HEK293T (cell line): ENCODE measurements around the gene RPS28.
"Not testable (repeated sequence)": the region's sequence is repeated elsewhere in the genome, so short reads cannot be mapped to it uniquely, and the experiment has no call there.

Experiments
- CTCF ChIA-PET: fragments of 350-600 bp; formaldehyde crosslinking; extraction: SDS; loops from one replicate; lab custom pipeline; 2021; ENCODE audit warnings: antibody characterized with exemption, inconsistent platforms; lab: Yijun Ruan, JAX
- POLR2A ChIA-PET: fragments of 350-600 bp; formaldehyde crosslinking; extraction: SDS; loops from one replicate; lab custom pipeline; 2020; ENCODE audit warnings: antibody characterized with exemption, inconsistent platforms; lab: Yijun Ruan, JAX
- DNase-seq: peaks from one replicate; pipeline ENCODE4 v3.0.0; 2012; ENCODE audit warnings: mixed read lengths; ENCODE audit errors: extremely low spot score
- ARNT ChIP-seq: fragments of 450-650 bp; IDR thresholded peaks from 2 replicates; pipeline ENCODE4 v1.6.1; 2017; ENCODE audit warnings: mild to moderate bottlenecking
- BHLHE40 ChIP-seq: fragments of 450-650 bp; IDR thresholded peaks from 2 replicates; pipeline ENCODE4 v1.6.1; 2016; ENCODE audit warnings: mild to moderate bottlenecking, moderate library complexity, borderline replicate concordance
- CTBP1 ChIP-seq: fragments of 450-650 bp; IDR thresholded peaks from 2 replicates; pipeline ENCODE4 v1.6.1; 2016; ENCODE audit warnings: borderline replicate concordance
- ELF4 ChIP-seq: fragments of 450-650 bp; IDR thresholded peaks from 2 replicates; pipeline ENCODE4 v1.6.1; 2017; ENCODE audit warnings: antibody characterized with exemption
- FOXA1 ChIP-seq: fragments of 450-650 bp; IDR thresholded peaks from 2 replicates; pipeline ENCODE4 v1.6.1; 2016; ENCODE audit warnings: mild to moderate bottlenecking
- FOXK2 ChIP-seq: fragments of 450-650 bp; IDR thresholded peaks from 2 replicates; pipeline ENCODE4 v1.6.1; 2016; ENCODE audit warnings: mild to moderate bottlenecking
- FOXM1 ChIP-seq: fragments of 450-650 bp; IDR thresholded peaks from 2 replicates; pipeline ENCODE4 v1.6.1; 2017; ENCODE audit warnings: mild to moderate bottlenecking, borderline replicate concordance
- HDGF ChIP-seq: fragments of 450-650 bp; IDR thresholded peaks from 2 replicates; pipeline ENCODE4 v1.6.1; 2017; ENCODE audit warnings: antibody characterized with exemption, borderline replicate concordance
- L3MBTL2 ChIP-seq: fragments of 450-650 bp; conservative IDR thresholded peaks from 2 replicates; pipeline ENCODE4 v1.6.1; 2016; ENCODE audit warnings: mild to moderate bottlenecking
- LEF1 ChIP-seq: fragments of 450-650 bp; IDR thresholded peaks from 2 replicates; pipeline ENCODE4 v1.6.1; 2017; ENCODE audit warnings: mild to moderate bottlenecking, borderline replicate concordance
- NFRKB ChIP-seq: fragments of 450-650 bp; IDR thresholded peaks from 2 replicates; pipeline ENCODE4 v1.6.1; 2016; ENCODE audit warnings: mild to moderate bottlenecking, moderate library complexity
- SP1 ChIP-seq: fragments of 450-650 bp; IDR thresholded peaks from 2 replicates; pipeline ENCODE4 v1.6.1; 2017
- SUZ12 ChIP-seq: fragments of 450-650 bp; IDR thresholded peaks from 2 replicates; pipeline ENCODE4 v1.6.1; 2016; ENCODE audit warnings: mild to moderate bottlenecking
- TARDBP ChIP-seq: fragments of 450-650 bp; IDR thresholded peaks from 2 replicates; pipeline ENCODE4 v1.6.1; 2016
- ZNF384 ChIP-seq: fragments of 450-650 bp; IDR thresholded peaks from 2 replicates; pipeline ENCODE4 v1.6.1; 2016
- TF ChIP-seq, protein P1 (sequence below): fragments of 450-650 bp; IDR thresholded peaks from 2 replicates; pipeline ENCODE4 v1.6.1; 2016

Gene RPS28

DNA sequence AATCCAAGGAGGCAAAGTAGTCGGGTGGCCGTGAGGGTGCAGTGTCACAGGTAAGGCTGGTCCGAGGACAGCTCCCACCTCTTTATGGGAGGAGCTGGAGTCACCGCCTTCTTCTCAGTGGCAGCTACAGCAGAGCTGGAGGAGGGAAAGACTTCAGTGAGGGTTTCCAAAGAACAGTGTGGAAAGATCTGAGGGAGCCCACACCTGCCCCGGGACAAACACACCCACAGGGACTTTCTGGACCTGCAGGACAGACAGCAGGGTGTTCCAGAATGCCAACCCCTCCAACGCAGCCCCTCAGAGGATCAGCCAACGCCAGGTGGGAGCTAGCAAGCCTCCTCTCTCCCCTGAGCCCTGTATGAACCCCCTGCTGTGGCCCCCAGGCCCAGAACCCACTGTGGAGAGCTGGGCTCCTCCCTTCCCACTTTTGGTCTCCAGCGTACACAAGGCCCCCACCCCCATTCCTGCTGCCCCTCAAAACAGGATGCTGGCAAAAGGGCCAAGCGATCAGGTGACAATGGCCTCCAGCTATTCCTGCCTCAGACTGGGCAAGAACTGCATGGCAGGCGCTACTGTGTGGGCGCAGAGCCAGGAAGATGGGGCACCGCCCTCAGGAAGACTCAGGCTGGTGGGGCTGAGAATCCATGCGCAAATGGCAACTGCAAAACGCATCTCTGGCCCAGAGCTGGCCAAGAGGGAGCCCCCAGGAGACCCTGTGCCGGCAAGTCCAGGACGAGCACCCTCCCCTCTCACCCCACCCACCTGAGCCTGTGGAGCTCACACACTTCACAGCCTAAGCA lies 9.6 kb upstream of the RPS28 start:
- CTCF ChIA-PET, result no interaction called here
- POLR2A ChIA-PET, result no interaction called here
- no peak for DNase-seq
- TF ChIP-seq BHLHE40 (no peak), L3MBTL2 (no peak), FOXM1 (no peak), CTBP1 (no peak), ZNF384 (no peak), HDGF (no peak), SP1 (no peak), NFRKB (no peak), LEF1 (no peak), TARDBP (no peak), SUZ12 (no peak), ELF4 (no peak), FOXK2 (no peak), ARNT (no peak), FOXA1 (no peak)
- TF ChIP-seq, protein P1, sequence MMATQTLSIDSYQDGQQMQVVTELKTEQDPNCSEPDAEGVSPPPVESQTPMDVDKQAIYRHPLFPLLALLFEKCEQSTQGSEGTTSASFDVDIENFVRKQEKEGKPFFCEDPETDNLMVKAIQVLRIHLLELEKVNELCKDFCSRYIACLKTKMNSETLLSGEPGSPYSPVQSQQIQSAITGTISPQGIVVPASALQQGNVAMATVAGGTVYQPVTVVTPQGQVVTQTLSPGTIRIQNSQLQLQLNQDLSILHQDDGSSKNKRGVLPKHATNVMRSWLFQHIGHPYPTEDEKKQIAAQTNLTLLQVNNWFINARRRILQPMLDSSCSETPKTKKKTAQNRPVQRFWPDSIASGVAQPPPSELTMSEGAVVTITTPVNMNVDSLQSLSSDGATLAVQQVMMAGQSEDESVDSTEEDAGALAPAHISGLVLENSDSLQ, result no peak

DNA sequence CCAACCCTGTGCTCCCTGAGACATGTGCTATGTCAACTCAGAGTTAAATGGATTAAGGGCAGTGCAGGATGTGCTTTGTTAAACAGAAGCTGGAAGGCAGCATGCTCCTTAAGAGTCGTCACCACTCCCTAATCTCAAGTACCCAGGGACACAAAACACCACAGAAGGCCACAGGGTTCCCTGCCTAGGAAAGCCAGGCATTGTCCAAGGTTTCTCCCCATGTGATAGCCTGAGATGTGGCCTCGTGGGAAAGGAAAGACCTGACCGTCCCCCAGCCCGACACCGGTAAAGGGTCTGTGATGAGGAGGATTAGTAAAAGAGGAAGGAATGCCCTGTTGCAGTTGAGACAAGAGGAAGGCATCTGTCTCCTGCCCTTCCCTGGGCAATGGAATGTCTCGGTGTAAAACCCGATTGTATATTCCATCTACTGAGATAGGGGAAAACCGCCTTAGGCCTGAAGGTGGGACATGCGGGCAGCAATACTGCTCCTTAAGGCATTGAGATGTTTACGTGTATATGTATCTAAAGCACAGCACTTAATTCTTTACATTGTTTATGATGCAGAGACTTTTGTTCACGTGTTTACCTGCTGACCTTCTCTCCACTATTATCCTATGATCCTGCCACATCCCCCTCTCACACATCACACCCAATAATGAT lies 6.2 kb upstream of the RPS28 start:
- POLR2A ChIA-PET, CTCF ChIA-PET, DNase-seq: not testable (repeated sequence)

DNA sequence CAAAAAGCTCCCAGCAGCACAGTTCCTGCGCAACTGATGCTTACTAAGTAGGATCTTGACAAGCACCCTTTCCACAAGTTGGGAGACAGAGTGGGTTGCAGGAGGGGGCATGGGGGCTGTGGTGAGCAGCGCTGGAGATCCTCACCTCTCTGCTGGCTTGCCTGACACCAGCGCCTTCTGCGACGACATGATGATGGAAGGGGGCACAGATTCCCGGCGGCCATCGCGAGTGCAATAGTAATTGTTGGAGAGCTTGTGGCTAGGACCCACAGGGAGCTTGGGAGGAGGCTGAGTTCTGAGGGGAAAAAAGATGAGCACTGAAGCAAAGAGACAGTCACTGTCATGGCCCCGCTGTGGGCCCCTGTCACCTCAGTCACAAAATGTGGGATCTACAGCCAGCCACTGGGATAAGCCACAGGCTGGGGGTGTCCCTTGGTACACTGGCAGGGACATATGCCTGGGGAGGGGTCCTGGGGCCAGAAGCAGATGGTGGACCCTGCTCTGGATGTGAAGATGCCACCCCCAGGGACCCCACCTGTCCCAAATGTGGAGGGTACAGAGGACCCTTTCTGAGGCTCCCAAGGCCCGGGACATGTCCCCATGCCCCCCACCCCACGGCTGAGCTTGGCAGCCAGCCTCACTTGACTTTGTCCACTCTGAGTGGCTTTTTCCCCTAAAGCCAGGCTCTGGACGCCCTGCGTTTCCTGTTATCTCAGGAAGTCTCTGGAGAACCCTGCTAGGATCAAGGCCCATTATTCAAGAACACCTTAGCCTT lies 4.8 kb upstream of the RPS28 start:
- DNase-seq, result no peak
- TF ChIP-seq FOXK2, result no peak
- TF ChIP-seq CTBP1, result no peak
- no peak for TF ChIP-seq SP1
- no peak for TF ChIP-seq NFRKB
- no peak for TF ChIP-seq ELF4
- TF ChIP-seq BHLHE40, result no peak
- TF ChIP-seq FOXM1, result no peak
- ChIA-PET CTCF (no interaction called here), POLR2A (no interaction called here)

DNA sequence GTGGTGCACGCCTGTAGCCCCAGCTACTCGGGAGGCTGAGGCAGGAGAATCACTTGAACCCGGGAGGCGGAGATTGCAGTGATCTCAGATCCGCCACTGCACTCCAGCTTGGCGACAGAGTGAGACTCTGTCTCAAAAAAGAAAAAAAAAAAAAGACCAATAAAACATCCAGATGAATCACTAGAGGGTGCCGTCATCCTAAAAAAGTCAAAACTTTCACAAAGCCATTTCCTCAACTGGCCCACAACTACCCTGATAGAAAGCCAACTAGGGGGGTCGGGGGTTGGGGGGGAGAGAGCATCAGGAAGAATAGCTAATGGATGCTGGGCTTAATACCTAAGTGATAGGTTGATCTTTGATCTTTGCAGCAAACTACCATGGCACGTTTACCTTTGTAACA lies 2.5 kb upstream of the RPS28 start:
- DNase-seq, CTCF ChIA-PET, POLR2A ChIA-PET: not testable (repeated sequence)
- peak; percentile 75 for TF ChIP-seq ZNF384

DNA sequence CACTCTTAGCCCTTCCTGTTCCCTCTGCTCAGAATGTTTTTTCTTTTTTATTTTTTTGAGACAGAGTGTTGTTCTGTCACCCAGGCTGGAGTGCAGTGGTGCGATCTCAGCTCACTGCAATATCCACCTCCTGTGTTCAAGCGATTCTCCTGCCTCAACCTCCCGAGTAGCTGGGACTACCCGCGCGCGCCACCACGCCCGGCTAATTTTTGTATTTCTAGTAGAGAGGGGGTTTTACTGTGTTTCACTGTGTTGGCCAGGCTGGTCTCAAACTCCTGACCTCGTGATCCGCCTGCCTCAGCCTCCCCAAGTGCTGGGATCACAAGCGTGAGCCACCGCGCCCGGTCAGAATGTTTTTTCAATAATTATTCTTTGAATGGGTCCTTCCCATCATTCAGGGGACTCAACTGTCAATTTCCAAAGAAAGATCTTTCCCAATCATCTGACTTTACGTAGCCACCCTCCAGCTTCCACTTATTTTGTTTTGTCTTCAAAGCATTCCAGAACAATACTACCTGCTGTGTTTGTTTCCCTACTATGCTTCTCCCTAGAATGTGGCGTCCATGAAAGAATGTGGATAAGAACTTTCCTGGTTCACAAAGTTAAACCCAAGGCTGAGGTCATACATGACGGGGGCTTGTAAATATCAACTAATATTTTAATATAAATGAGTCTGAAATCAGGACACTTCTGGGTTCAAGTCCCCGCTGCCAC lies 1.3 kb upstream of the RPS28 start:
- ChIA-PET POLR2A (interaction anchor here (0.5 to 4.2 kb wide), 4 partner anchors 15 to 242 kb away, joined by 3 to 30 read pairs (median 6); no protein-coding TSS in a partner anchor), CTCF (no interaction called here)
- TF ChIP-seq, protein P1, result no peak
- no peak for TF ChIP-seq SUZ12
- TF ChIP-seq ARNT, result no peak
- TF ChIP-seq ZNF384, result no peak
- TF ChIP-seq BHLHE40, result no peak
- TF ChIP-seq FOXM1, result no peak
- no peak for TF ChIP-seq ELF4
- TF ChIP-seq TARDBP, result no peak
- no peak for TF ChIP-seq CTBP1
- no peak for TF ChIP-seq L3MBTL2
- no peak for TF ChIP-seq HDGF
- no peak for TF ChIP-seq LEF1
- DNase-seq, result no peak

DNA sequence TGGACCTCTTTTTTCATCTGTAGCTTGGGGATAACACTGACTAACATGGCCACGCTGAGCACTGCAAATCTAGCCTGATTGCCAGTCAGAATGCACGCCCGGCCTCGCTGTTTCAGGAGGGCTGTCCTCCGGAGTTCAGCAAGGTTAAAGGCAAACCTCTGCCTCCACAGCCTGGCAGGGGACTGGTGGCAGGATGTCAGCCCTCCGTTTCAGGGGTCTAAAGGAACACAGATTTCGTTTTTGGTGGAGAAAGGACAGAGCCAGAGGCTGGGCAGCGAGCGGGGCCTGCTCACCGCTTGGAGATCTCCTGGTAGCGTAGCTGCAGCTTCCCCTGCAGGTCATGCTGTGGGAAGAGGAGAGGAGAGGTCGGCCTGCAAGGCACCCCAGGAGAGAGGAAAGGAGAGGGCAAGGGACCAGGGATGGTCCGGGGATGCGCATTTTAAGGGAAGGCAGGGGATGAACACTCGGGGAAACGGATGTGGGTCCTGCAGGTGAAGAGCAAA lies 681 bp upstream of the RPS28 start:
- no peak for DNase-seq
- TF ChIP-seq ELF4 (no peak), CTBP1 (no peak), SP1 (no peak), NFRKB (no peak), SUZ12 (no peak), L3MBTL2 (no peak), ARNT (no peak)
- POLR2A ChIA-PET, result interaction anchor here (0.5 to 4.2 kb wide), 7 partner anchors 14 to 377 kb away, joined by 3 to 30 read pairs (median 4); partner anchors contain the start of gene TIMM44
- CTCF ChIA-PET, result no interaction called here
